HUES48 (cell line): ENCODE results near the gene KDM8.

Source experiments
- H3K27ac ChIP-seq: one replicate; pipeline ENCODE4 v1.7.0; 2013; ENCODE audit warnings: low read depth, low read length, inconsistent platforms
- H3K27me3 ChIP-seq: 2 replicates; pipeline ENCODE4 v1.6.1; 2013; ENCODE audit warnings: mild to moderate bottlenecking, low read length; ENCODE audit not compliant: control insufficient read depth, insufficient read depth
- H3K36me3 ChIP-seq: 2 replicates; pipeline ENCODE4 v1.6.1; 2013; ENCODE audit warnings: low read length; ENCODE audit not compliant: control insufficient read depth, insufficient read depth
- H3K4me1 ChIP-seq: 2 replicates; pipeline ENCODE4 v1.6.1; 2013; ENCODE audit warnings: mild to moderate bottlenecking, low read length; ENCODE audit not compliant: control insufficient read depth, insufficient read depth
- H3K4me3 ChIP-seq: 2 replicates; pipeline ENCODE4 v1.5.1; 2013; ENCODE audit warnings: mild to moderate bottlenecking, low read depth, low read length
- H3K9ac ChIP-seq: 2 replicates; pipeline ENCODE4 v1.6.1; 2013; ENCODE audit warnings: mild to moderate bottlenecking, low read depth, low read length, moderate library complexity
- H3K9me3 ChIP-seq: 2 replicates; pipeline ENCODE4 v1.6.1; 2013; ENCODE audit warnings: low read length; ENCODE audit not compliant: control insufficient read depth, insufficient read depth

Gene KDM8

DNA sequence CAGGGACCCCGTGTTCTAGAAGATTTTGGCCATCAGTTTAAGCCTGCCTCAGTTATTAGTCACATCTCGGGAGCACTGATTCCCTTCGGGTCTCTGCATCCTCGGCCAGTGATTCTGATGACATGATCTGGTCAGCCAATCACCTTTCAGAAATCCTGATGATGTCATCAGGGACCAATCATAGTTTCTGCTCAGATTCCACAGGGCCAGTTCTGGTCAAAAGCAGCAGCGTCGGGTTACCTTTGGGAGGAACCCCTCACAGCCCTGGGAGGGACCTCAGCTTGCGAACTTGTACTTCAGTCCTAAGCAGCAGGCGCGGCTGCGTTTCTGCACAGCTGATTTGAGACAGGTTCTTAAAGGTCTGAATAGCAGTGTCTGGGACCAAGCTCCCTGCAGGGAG is 13.9 kb downstream of the KDM8 start:
- Histone ChIP-seq H3K27me3 (no peaks in the 10 kb centered on the region), H3K9ac (no peak overlapping the region), H3K4me3 (no peak overlapping the region), H3K9me3 (no peaks in the 10 kb centered on the region), H3K4me1 (no peaks in the 10 kb centered on the region; the same call in 1 of the 2 replicates), H3K36me3 (peaks cover 7% of the 10 kb centered on the region; the same call in 1 of the 2 replicates), H3K27ac (no peak overlapping the region)

DNA sequence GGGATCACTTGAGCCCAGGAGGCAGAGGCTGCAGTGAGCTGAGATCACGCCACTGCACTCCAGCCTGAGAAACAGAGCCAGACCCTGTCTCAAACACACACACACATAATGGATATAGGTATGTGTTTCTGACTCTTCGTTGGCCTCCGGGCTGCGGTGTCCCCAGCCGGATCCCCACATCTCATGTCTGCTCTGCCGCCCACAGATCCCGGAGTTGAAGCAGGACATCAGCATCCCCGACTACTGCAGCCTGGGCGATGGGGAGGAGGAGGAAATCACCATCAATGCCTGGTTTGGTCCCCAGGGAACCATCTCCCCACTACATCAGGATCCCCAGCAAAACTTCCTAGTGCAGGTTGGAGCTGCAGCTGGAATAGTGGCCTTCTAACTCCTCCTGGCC is 15.4 kb downstream of the KDM8 start:
- no peaks in the 10 kb centered on the region for H3K9me3 ChIP-seq
- H3K27ac ChIP-seq: no peak overlapping the region

DNA sequence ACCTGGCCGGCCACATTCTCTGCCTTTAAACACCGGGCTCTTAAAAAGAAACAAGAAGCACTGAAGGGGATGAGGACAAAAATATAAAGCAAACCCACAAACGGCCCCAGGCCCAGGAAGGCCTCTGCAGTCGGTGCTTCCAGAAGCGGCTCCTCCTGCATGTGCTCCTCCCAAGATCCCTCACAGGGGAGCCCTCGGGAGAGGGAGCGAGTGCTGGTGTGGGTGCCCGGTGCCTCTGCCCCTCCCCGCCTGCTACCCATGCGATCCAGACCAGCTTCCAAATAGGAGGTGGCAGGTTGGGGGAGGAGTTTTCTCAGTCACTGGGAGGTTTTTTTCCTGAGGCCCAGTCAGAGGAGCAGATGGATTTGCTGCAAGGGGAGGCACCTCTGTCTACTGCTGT is 15.8 kb downstream of the KDM8 start:
- no peak overlapping the region for H3K27ac ChIP-seq
- no peaks in the 10 kb centered on the region for H3K9me3 ChIP-seq
- no peaks in the 10 kb centered on the region for H3K27me3 ChIP-seq
- H3K4me1 ChIP-seq: no peaks in the 10 kb centered on the region; the same call in 1 of the 2 replicates
- H3K36me3 ChIP-seq: peaks cover 7% of the 10 kb centered on the region; the same call in 1 of the 2 replicates
- no peak overlapping the region for H3K4me3 ChIP-seq
- no peak overlapping the region for H3K9ac ChIP-seq

More for the DNA sequence above, 15.4 kb downstream of the KDM8 start:
- Histone ChIP-seq H3K27me3 (no peaks in the 10 kb centered on the region), H3K9ac (no peak overlapping the region), H3K4me1 (no peaks in the 10 kb centered on the region; the same call in 1 of the 2 replicates), H3K4me3 (no peak overlapping the region), H3K36me3 (peaks cover 7% of the 10 kb centered on the region; the same call in 1 of the 2 replicates)

DNA sequence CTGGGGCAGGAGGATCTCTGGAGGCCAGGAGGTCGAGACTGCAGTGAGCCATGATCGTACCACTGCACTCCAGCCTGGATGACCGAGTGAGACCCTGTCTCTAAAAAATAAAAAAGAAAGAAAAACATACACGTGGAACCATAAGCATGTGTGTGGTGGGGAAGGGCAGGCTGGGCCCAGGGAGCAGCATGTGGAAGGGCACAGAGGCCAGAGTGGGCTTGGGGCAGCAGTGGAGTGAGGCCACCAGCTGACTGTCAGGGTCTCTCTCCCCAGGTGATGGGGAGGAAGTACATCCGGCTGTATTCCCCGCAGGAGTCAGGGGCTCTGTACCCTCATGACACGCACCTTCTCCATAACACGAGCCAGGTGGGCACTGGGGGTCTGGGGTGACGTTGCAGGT is 16.8 kb downstream of the KDM8 start:
- Histone ChIP-seq H3K4me1 (no peaks in the 10 kb centered on the region; the same call in 1 of the 2 replicates), H3K9ac (no peak overlapping the region), H3K27ac (no peak overlapping the region), H3K27me3 (no peaks in the 10 kb centered on the region), H3K36me3 (peaks cover 7% of the 10 kb centered on the region; the same call in 1 of the 2 replicates), H3K4me3 (no peak overlapping the region), H3K9me3 (no peaks in the 10 kb centered on the region)

DNA sequence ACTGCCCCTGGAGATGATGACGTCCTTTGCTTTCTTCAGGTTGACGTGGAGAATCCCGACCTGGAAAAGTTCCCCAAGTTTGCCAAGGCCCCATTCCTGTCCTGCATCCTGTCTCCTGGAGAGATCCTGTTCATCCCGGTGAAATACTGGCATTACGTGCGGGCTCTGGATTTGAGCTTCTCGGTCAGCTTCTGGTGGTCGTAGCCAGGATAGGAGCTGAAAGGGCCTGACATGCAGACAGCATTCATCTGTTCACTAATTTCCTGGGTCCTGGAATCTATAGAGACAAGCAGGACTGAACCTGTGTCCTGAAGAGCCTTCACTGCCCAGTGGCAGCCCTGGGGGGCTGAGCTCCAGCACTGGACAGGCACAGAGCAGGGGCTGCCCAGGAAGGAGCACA is 17.2 kb downstream of the KDM8 start:
- peaks cover 4% of the 10 kb centered on the region; the same call in 1 of the 2 replicates for H3K36me3 ChIP-seq
- no peak overlapping the region for H3K4me3 ChIP-seq

DNA sequence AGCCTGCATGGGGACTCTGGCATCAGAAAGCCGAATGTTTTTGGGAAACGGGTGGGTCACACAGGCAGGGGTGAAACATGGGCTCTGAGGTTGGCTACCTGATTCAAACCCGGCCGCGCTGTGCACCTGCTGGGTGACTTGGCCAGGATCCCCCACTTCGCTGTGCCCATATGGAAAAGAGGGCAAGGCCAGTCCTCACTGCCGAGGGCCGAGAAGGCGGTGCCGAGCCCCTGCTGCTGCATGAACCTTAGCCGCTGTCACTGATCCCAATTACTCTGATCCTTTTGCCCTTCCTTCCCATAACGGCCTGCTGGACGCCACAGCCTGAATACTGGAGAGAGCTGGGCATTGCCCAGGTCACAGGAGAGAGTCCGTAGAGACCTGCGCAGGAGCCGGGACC is 17.7 kb downstream of the KDM8 start:
- no peak overlapping the region for H3K4me3 ChIP-seq
- no peak overlapping the region for H3K27ac ChIP-seq
- no peaks in the 10 kb centered on the region for H3K9me3 ChIP-seq
- H3K4me1 ChIP-seq: no peaks in the 10 kb centered on the region; the same call in 1 of the 2 replicates
- no peaks in the 10 kb centered on the region for H3K36me3 ChIP-seq
- no peaks in the 10 kb centered on the region for H3K27me3 ChIP-seq
- H3K9ac ChIP-seq: no peak overlapping the region

More for the DNA sequence above, 17.2 kb downstream of the KDM8 start:
- no peak overlapping the region for H3K27ac ChIP-seq
- H3K9ac ChIP-seq: no peak overlapping the region
- H3K9me3 ChIP-seq: no peaks in the 10 kb centered on the region
- H3K27me3 ChIP-seq: no peaks in the 10 kb centered on the region
- no peaks in the 10 kb centered on the region; the same call in 1 of the 2 replicates for H3K4me1 ChIP-seq

DNA sequence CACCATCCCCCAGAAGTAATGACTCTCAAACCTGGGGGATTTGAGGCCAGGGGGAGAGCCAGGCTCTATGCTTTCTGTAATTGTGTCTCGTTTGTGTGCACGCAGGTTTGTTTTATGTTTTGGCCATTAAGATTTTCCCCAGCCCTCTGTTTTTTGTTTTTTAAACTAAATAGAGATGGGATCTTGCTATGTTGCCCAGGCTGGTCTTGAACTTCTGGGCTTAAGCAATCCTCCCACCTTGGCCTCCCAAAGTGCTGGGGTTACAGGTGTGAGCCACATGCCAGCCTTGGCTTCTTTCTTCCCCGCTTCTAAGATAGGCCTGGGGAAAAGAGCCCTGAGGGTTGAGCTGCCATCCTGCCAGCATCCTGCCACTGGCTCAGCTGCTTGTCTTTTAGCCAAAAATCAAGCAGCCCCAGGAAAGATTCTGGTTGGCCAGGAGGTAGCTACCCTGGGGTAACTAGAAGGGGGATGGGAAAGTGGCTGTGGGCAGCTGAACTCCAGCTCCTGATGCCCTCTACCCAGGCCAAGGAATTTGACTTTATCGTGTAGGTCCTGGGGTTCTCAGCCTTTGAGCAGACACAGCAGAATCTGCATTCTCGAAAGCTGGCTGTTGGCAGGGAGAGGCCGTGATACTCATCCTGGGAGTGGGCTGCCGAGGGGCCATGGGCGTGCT is 18.4 kb downstream of the KDM8 start:
- Histone ChIP-seq H3K36me3 (no peaks in the 10 kb centered on the region), H3K27me3 (no peaks in the 10 kb centered on the region), H3K9ac (no peak overlapping the region), H3K27ac (no peak overlapping the region), H3K4me1 (no peaks in the 10 kb centered on the region; the same call in 1 of the 2 replicates), H3K4me3 (no peak overlapping the region), H3K9me3 (no peaks in the 10 kb centered on the region)

DNA sequence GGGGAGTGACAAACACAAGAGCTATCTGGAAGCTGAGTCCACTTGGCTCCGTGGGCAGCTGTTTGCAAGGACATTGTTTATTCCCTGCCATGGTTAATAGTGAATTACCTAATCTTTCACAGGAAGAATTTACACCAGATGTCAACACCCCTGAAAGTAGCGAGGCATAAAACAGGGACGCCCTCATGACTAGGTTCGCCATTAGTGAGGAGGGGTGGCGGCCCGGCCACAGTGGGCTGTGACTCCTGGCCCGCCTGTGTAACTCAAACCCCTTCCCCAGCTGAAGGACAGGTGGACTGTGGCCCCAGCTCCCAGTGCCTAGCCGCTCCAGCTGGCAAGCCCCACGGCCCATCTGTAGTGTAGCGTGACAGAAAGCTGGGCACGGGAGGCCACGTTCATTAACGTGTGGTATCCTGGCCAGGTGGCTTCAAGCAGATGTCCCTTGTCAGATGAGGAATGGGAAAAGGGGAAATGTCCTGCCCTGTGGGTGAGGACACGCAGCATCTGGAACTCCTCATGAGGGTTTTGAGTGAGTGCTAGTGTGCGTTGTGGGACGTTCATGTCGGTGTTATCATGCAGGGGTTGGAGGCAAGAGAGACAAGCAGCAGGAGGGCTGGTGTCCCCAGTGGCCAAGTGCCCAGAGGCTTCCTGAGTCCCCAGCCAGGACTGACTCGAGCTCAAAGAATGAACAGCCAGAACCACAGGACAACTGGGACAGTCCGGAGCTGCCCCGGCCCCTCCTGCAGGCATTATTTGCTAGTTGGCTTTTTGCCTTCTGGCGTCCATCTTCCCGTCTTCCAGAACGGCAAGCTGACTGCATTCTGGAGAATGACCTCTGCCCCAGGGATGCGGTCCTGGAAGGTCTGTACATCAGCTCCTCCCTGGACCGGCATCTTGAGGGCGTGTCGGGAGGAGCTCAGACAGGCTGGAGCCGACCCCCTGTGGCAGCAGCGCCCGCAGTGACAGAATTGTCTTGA is 19.2 kb downstream of the KDM8 start:
- Histone ChIP-seq H3K9me3 (no peaks in the 10 kb centered on the region), H3K27ac (no peak overlapping the region), H3K27me3 (no peaks in the 10 kb centered on the region), H3K36me3 (no peaks in the 10 kb centered on the region), H3K4me3 (no peak overlapping the region), H3K4me1 (no peaks in the 10 kb centered on the region), H3K9ac (no peak overlapping the region)

DNA sequence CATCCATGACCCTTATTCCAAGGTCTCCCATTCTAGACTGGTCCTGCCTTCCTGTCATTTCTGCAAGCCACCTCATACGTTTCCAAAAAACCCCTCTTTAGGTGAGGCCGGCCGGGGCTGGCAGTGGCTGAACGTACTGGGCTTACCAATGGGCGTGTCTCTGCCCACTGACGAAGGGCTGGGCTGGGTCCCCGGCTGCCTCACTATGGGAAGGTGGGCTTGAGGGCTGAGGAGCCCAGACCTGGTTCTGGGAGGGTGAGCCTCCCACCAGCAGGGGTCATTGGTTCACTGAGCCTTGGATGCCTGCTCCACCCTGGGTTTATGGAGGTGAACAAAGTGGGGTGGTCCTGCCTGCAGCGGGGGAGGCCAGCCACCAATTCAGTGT is 19.9 kb downstream of the KDM8 start:
- Histone ChIP-seq H3K9ac (no peak overlapping the region), H3K9me3 (no peaks in the 10 kb centered on the region), H3K36me3 (no peaks in the 10 kb centered on the region), H3K4me1 (no peaks in the 10 kb centered on the region), H3K4me3 (no peak overlapping the region), H3K27ac (no peak overlapping the region), H3K27me3 (no peaks in the 10 kb centered on the region)

DNA sequence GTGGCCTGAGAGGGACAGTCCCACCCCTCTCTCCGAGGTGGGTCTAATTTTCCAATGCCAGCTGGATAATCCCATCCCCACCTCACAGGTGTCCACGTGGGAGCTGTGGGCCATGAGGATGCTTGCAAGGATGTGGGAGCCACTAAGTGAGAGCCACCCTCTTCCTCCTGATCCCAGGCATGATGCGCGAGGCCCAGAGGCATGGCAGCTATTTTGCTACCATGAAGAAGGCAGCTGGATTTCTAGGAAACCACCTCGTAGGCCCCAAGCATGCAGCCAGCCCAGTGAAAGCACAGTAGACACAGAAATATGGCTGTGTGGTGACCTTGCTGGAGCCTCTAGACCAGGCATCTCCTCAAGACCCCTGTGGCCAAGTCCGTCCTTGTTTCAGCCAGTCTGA is 20.4 kb downstream of the KDM8 start:
- Histone ChIP-seq H3K9ac (no peak overlapping the region), H3K36me3 (no peaks in the 10 kb centered on the region), H3K4me3 (no peak overlapping the region), H3K27me3 (no peaks in the 10 kb centered on the region), H3K27ac (no peak overlapping the region), H3K9me3 (no peaks in the 10 kb centered on the region), H3K4me1 (no peaks in the 10 kb centered on the region)

DNA sequence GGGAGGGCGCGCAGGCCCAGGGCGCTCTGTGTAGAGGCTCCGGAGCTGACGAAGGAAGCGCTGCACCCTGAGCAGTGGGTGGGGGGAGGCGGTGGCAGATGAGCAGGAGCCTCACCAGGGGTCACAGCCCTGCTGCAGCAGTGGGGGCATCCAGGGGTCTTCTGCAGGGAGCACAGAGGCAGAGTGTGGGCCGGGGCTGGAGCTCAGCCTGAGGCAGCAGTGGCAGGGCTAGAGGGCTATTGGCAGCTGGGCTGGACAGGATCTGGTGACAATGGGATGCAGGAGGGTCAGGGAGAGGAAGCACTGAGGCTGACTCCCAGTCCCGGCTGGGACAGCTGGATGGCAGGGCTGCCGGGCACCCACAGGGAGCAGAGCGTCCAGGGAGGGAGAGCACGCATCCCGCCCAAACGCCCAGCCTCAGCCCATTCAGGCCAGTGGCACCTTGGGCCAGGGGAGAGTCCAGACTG is 21.0 kb downstream of the KDM8 start:
- Histone ChIP-seq H3K9ac (no peak overlapping the region), H3K4me1 (no peaks in the 10 kb centered on the region), H3K27me3 (no peaks in the 10 kb centered on the region), H3K4me3 (no peak overlapping the region), H3K9me3 (no peaks in the 10 kb centered on the region), H3K36me3 (no peaks in the 10 kb centered on the region), H3K27ac (no peak overlapping the region)
